Stimulated activated CD8-positive, alpha-beta memory T cell treated with anti-CD3 and anti-CD28 coated beads, Interleukin-15, amount 100 ng/mL, for 24 hours (primary cell): ENCODE results near the gene AGAP1.

Source experiments
- DNase-seq: peaks from one replicate; pipeline ENCODE4 v3.0.0-alpha.2; 2020; ENCODE audit warnings: low read depth

Gene AGAP1

GRCh38 chr2:235690809-235691450, 197.1 kb downstream of the AGAP1 start:
- DNase-seq, result no peak

- DNase-seq, result no peak
These were observed 198.2 kb downstream of the AGAP1 start for GRCh38 chr2:235692076-235692475.

- DNase-seq, result no peak
These were observed 198.9 kb downstream of the AGAP1 start for GRCh38 chr2:235692671-235693171.

- DNase-seq, result no peak
These were observed 199.4 kb downstream of the AGAP1 start for GRCh38 chr2:235693279-235693678.

- DNase-seq, result no peak
These were observed 201.1 kb downstream of the AGAP1 start for GRCh38 chr2:235694721-235695601.

GRCh38 chr2:235695602-235695895, 201.7 kb downstream of the AGAP1 start:
- DNase-seq, result no peak

- DNase-seq, result no peak
These were observed 203.2 kb downstream of the AGAP1 start for GRCh38 chr2:235697041-235697440.

GRCh38 chr2:235698028-235698427, 204.2 kb downstream of the AGAP1 start:
- no peak for DNase-seq

- DNase-seq, result no peak
These were observed 204.6 kb downstream of the AGAP1 start for GRCh38 chr2:235698491-235698890.

- no peak for DNase-seq
These were observed 205.7 kb downstream of the AGAP1 start for GRCh38 chr2:235699576-235699975.

GRCh38 chr2:235701206-235701981, 207.6 kb downstream of the AGAP1 start:
- no peak for DNase-seq

- DNase-seq, result no peak
These were observed 208.3 kb downstream of the AGAP1 start for GRCh38 chr2:235702186-235702585.

GRCh38 chr2:235703711-235704295, 210.0 kb downstream of the AGAP1 start:
- DNase-seq, result no peak

GRCh38 chr2:235705296-235705695, 211.5 kb downstream of the AGAP1 start:
- no peak for DNase-seq

GRCh38 chr2:235706506-235706905, 212.7 kb downstream of the AGAP1 start:
- DNase-seq, result no peak

- no peak for DNase-seq
These were observed 213.7 kb downstream of the AGAP1 start for GRCh38 chr2:235707411-235708096.

- no peak for DNase-seq
These were observed 215.4 kb downstream of the AGAP1 start for GRCh38 chr2:235709124-235709813.

GRCh38 chr2:235709969-235710879, 216.4 kb downstream of the AGAP1 start:
- DNase-seq, result no peak

GRCh38 chr2:235710933-235711332, 217.1 kb downstream of the AGAP1 start:
- DNase-seq, result no peak

GRCh38 chr2:235711527-235711926, 217.7 kb downstream of the AGAP1 start:
- no peak for DNase-seq
